Transverse colon (tissue), 3 donors: Measurements from ENCODE around the gene LPCAT3.

Source experiments
- CTCF ChIP-seq, 5 experiments: fragments of 200-600 bp in 3 of 5; fragments of 450-650 bp in 2 of 5; sonication (generic) in 3 of 5; IDR thresholded peaks; 1 replicate in 2 of 5; 2 replicates in 3 of 5; pipeline ENCODE4 v1.5.1; 2016 to 2017; ENCODE audit warnings: antibody characterized with exemption in 5 of 5, inconsistent platforms in 3 of 5, mild to moderate bottlenecking in 2 of 5, moderate library complexity in 1 of 5
- EP300 ChIP-seq: sonication (generic); formaldehyde crosslinking; IDR thresholded peaks from one replicate; pipeline ENCODE4 v1.6.1; 2017; ENCODE audit warnings: antibody characterized with exemption, low read depth

GRCh38 chr12:6952863-6953441 lies 65.3 kb downstream of the LPCAT3 start:
- TF ChIP-seq CTCF (IDR thresholded peaks at IDR 0.05) (no peak), EP300 (no peak)
